GM12873 (cell line): ENCODE measurements around the gene BMERB1.

Source experiments
- CTCF ChIP-seq: IDR thresholded peaks from 2 replicates; pipeline ENCODE4 v1.5.1; 2012; ENCODE audit warnings: low read depth, mild to moderate bottlenecking, moderate library complexity, low read length, control low read depth; ENCODE audit not compliant: insufficient read depth; ENCODE audit errors: missing control alignments

BMERB1 gene

DNA sequence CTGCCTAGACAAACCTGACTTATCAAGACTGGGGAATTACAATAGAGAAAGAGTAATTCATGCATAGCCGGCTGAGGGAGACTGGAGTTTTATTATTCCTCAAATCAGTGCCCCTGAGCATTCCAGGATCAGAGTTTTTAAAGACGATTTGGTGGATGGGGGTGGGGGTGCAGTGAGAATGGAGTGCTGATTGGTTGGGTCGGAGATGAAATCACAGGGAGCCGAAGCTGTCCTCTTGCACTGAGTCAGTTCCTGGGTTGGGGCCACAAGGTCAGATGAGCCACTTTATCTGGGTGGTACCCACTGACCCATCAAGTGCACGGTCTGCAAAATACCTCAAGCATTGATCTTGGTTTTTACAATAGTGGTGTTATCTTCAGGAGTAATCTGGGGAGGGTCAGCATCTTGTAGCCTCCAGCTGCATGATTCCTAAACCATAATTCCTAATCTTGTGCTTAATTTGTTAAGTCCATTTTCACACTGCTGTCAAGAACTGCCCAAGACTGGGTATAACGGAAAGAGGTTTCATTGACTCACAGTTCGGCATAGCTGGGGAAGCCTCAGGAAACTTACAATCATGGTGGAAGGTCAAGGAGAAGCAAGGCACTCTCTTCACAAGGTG, 139.0 kb downstream of the BMERB1 start:
- TF ChIP-seq CTCF = no peak

DNA sequence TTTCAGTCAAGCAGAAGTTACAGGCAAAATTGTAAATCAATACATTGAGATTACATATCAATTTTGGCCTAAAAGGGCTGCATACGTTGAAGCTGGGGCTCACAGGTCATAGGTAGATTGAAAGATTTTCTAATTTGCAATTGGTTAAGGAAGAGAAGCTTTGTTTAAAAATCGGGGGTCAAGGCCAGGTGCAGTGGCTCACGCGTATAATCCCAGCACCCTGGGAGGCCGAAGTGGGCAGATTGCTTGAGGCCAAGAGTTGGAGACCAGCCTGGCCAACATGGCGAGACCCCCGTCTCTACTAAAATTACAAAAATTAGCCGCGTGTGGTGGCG, 140.2 kb downstream of the BMERB1 start:
- no peak for TF ChIP-seq CTCF

- TF ChIP-seq CTCF = no peak
These were observed 141.1 kb downstream of the BMERB1 start for GRCh38 chr16:15575293-15576049.

DNA sequence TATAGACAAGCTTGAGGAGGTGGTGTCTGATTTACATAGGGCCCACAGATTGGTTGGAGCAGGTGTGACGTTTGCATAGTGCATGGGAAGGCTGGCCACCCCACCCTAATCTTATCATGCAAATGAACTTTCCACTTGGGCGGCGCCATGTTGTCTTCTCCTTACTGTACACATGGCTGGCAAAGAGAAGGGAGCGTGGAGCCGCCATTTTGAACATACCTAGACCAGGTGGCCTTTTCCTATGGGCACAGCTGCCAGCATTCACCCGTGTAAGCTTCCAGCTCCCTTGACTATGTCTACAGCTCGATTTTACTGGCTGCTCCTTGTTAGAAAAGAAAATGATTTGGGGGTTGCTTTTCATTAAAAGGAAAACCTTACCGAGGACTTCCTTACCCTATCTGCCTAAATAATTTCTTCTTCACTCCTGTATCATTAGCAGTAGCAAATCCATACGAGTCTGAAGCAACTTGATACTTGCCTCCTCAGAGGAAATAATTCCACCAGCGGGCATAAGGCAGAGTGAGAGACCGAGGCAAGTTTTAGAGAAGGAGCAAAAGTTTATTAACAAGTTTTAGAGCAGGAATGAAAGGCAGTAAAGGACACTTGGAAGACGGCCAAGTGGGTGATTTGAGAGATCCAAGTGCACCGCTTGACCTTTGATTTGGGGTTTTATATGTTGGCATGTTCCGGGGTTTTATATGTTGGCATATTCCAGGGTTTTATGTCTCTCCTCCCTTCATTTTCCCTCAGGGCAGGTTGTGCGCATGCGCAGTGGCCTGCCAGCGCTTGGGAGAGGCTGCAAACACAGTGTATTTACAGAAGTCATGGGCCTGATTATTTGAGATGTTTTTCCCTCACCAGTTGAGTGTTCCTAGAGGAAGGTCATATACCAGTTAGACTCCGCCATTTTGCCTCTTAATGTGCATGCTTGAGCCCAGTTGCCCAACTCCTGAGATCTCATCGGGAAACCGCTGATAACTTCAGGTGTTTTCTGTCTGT, 142.9 kb downstream of the BMERB1 start:
- no peak for TF ChIP-seq CTCF

DNA sequence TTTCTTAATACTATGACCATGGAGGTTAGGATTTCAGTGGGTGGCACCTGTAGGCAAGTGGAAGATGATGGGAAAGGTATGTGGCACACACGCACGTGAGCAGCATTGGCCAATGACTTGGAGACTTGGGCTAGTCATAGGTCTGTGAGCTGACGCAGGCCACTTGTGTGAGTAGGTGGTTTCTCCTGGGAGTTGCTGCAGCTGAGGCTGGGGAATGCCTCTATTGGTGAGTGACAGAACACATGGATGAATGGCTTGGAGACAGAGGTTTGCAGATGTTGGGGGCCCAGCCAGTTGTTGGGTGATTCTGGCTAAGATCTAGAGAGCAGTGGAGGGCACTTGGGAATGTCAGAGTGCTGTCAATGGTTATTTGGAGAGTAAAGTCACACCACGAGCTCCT, 144.4 kb downstream of the BMERB1 start:
- TF ChIP-seq CTCF = no peak

DNA sequence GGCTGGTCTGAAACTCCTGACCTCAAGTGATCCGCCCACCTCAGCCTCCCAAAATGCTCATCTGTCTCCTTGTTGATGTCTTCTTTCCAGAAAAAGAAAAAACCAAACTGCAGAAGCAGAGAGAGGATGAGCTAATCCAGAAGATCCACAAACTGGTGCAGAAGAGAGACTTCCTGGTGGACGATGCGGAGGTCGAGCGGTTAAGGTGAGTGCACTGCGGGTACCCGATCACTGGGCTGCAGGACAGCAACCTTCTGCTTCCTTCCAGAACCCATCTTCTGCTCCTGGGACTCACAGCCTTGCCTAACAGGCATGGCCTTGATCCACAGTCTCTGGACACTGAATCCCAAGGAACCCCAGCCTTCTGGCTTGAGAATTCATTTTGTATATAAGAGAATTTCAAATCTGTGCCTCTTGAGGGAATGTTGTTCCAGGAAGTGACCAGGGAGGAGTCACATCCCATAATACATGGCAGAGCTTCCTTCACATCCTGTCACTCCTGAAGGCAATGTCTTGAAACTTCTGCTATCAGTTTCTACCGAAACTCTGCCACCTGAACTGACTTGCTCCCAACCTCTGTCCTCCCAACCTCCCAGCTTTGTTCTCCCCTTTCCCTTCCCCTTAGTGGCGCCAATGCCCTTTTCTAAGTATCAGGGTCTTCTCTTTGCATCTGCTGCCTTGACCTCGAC, 146.9 kb downstream of the BMERB1 start:
- TF ChIP-seq CTCF = no peak
